ENCODE data around the gene TLDC2. TPM values are rescaled to one million over a fixed set of nuclear protein-coding genes. Genes with fewer than 3 reads are reported as not detected.

TLDC2 gene
- total RNA-seq, 1 donor from 2014 or later = 0.25 TPM

GRCh38 chr20:36865076-36865860 lies 10.7 kb upstream of the TLDC2 start:
- H3K4me3 ChIP-seq (ENCODE audit: low read depth, low read length) = no peak overlapping the region
- no peak for DNase-seq (ENCODE audit: low read depth)
- H3K27me3 ChIP-seq (ENCODE audit: control insufficient read depth, insufficient read depth, low read length) = no peaks in the 10 kb centered on the region
- no peaks in the 10 kb centered on the region for H3K36me3 ChIP-seq (ENCODE audit: control insufficient read depth, insufficient read depth, low read length)
- no peak for TF ChIP-seq CTCF (IDR thresholded peaks at IDR 0.05; ENCODE audit: insufficient read depth, low read length, poor library complexity, severe bottlenecking)

GRCh38 chr20:36865861-36866149 lies 10.1 kb upstream of the TLDC2 start:
- H3K4me3 ChIP-seq (ENCODE audit: low read depth, low read length) = no peak overlapping the region
- no peaks in the 10 kb centered on the region for H3K36me3 ChIP-seq (ENCODE audit: control insufficient read depth, insufficient read depth, low read length)
- no peak for DNase-seq (ENCODE audit: low read depth)
- H3K27me3 ChIP-seq (ENCODE audit: control insufficient read depth, insufficient read depth, low read length) = no peaks in the 10 kb centered on the region
- no peak for TF ChIP-seq CTCF (IDR thresholded peaks at IDR 0.05; ENCODE audit: insufficient read depth, low read length, poor library complexity, severe bottlenecking)

GRCh38 chr20:36866164-36866563 lies 9.8 kb upstream of the TLDC2 start:
- H3K4me3 ChIP-seq (ENCODE audit: low read depth, low read length) = no peak overlapping the region
- no peak for DNase-seq (ENCODE audit: low read depth)
- H3K36me3 ChIP-seq (ENCODE audit: control insufficient read depth, insufficient read depth, low read length) = no peaks in the 10 kb centered on the region
- no peak for TF ChIP-seq CTCF (IDR thresholded peaks at IDR 0.05; ENCODE audit: insufficient read depth, low read length, poor library complexity, severe bottlenecking)
- H3K27me3 ChIP-seq (ENCODE audit: control insufficient read depth, insufficient read depth, low read length) = no peaks in the 10 kb centered on the region

GRCh38 chr20:36866681-36867495 lies 9.1 kb upstream of the TLDC2 start:
- no peak for DNase-seq (ENCODE audit: low read depth)
- no peaks in the 10 kb centered on the region for H3K36me3 ChIP-seq (ENCODE audit: control insufficient read depth, insufficient read depth, low read length)
- no peak overlapping the region for H3K4me3 ChIP-seq (ENCODE audit: low read depth, low read length)
- TF ChIP-seq CTCF (IDR thresholded peaks at IDR 0.05; ENCODE audit: insufficient read depth, low read length, poor library complexity, severe bottlenecking) = no peak
- no peaks in the 10 kb centered on the region for H3K27me3 ChIP-seq (ENCODE audit: control insufficient read depth, insufficient read depth, low read length)

- Histone ChIP-seq H3K4me3 (ENCODE audit: low read depth, low read length) (no peak overlapping the region), H3K27me3 (ENCODE audit: control insufficient read depth, insufficient read depth, low read length) (no peaks in the 10 kb centered on the region), H3K36me3 (ENCODE audit: control insufficient read depth, insufficient read depth, low read length) (no peaks in the 10 kb centered on the region)
- TF ChIP-seq CTCF (IDR thresholded peaks at IDR 0.05; ENCODE audit: insufficient read depth, low read length, poor library complexity, severe bottlenecking) = no peak
- DNase-seq (ENCODE audit: low read depth) = no peak
These were observed 4.0 kb upstream of the TLDC2 start for GRCh38 chr20:36871640-36872570.

All from kidney epithelial cell (primary cell).